ENCODE measurements around the gene TAS2R1. TPM values are rescaled to one million over a fixed set of nuclear protein-coding genes. Genes with fewer than 3 reads are reported as not detected.
"Not testable (repeated sequence)": the region's sequence is repeated elsewhere in the genome, so short reads cannot be mapped to it uniquely, and the experiment has no call there.

Gene TAS2R1
- total RNA-seq, 1 donor from 2014 or later: not detected

DNA sequence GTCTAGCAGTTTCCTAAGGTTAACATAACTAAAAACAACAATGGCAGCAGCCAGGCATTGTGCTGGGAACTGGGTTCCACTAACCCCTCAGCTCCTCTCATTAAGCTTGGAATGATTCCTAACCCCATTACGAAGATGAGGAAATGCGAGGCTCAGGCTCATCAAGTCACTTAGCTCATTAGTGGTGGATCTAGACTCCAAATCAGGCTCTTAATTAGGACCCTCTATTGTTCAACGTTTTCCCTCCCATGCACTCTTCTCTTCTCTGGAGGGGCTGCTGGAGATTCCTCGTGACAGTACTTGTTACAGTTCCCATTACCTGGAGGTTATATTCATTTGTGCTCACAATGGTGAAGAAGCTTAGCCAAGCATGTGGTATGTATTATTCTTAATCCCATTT is 6.5 kb downstream of the TAS2R1 start:
- ATAC-seq (no peak), DNase-seq (ENCODE audit: low spot score) (no peak)

DNA sequence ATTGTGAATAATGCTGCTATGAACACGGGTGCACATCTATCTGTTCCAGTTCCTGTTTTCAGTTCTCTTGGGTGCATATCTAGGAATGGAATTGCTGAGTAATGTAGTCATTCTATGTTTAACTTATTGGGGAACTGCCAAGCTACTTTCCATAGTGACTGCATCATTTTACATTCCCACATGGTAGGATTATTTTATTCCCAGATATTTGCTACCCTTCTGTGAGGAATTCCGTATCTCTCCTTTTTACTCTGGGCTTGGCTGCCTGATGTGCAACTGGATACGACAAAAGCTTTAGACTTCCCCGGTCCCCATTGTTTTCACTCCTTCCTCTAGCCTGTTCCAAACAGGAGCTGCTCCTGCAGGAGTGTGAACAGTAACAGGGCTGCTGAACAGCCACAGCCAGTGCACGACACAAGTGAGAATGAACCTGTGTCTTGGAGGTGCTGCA is 7.2 kb downstream of the TAS2R1 start:
- DNase-seq (ENCODE audit: low spot score) (no peak), ATAC-seq (no peak)

GRCh38 chr5:9621379-9621903 is 8.7 kb downstream of the TAS2R1 start:
- DNase-seq (ENCODE audit: low spot score) (no peak), ATAC-seq (no peak)

- DNase-seq (ENCODE audit: low spot score) (no peak), ATAC-seq (no peak)
Measured at GRCh38 chr5:9619331-9620092, 10.6 kb downstream of the TAS2R1 start.

GRCh38 chr5:9617739-9618504 is 12.2 kb downstream of the TAS2R1 start:
- ATAC-seq: peak; percentile 56
- DNase-seq (ENCODE audit: low spot score): no peak

- DNase-seq (ENCODE audit: low spot score) (no peak), ATAC-seq (no peak)
Measured at GRCh38 chr5:9617221-9617620, 12.9 kb downstream of the TAS2R1 start.

DNA sequence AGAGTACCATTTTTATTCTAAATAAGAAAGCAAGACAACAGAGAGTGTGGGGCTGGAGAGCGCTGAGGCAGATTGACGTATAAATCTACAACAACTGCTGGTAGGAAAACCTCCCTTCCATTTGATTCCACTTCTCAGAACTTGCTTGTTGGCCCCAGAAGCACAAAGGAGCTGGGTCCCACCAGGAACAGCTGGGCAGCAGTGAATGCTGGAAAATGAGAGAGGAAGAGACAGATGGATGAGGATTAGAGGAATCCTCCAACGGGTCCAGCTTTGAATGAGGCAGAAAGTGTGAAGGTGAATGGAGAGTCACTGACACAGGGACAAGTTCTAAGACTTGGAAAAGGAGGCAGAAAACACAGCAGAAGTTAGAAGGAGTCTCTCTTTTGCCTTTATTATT is 14.8 kb downstream of the TAS2R1 start:
- ATAC-seq (no peak), DNase-seq (ENCODE audit: low spot score) (no peak)

- no peak for ATAC-seq
- no peak for DNase-seq (ENCODE audit: low spot score)
Measured at GRCh38 chr5:9613360-9613759, 16.8 kb downstream of the TAS2R1 start.

DNA sequence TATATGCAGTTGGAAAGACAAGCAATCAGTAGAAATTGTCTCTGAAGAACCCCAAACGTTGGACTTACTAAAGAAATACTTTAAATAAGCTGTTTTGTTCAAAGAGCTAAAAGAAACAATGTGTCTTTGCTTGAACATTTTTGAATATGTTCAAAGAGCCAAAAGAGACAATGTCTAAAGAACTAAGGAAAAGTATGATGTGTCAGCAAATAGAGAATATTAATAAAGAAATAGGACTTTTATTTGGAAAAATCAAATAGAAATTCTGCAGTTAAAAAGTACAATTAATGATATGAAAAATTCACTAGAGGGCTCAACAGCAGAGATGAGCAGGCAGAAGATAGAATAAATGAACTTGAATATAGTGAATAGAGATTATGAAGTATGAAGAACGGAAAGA is 19.2 kb downstream of the TAS2R1 start:
- no peak for DNase-seq (ENCODE audit: low spot score)
- ATAC-seq: no peak

DNA sequence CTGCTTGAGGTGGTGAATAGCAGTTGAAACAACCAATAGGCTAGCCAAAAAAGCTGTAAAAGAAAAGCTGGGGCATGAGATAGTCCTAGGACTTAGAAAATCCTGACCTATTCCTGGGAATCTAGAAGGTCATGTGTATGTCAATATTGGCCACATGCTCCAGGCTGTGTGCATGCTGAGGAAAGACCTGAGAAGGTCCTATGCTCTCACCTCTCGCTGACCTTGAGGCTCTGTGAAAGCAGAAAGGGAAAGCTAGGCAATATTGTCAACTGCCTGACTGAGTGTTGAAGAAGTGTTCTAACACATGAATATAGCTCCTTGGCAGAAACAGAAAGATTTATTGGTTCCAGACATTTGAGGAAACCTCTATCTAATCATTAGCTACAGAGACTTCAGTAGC is 19.8 kb downstream of the TAS2R1 start:
- DNase-seq (ENCODE audit: low spot score): no peak

GRCh38 chr5:9608093-9608492 is 22.1 kb downstream of the TAS2R1 start:
- ATAC-seq: no peak

More for the DNA sequence above, 19.8 kb downstream of the TAS2R1 start:
- ATAC-seq: no peak

GRCh38 chr5:9605041-9605838 is 24.9 kb downstream of the TAS2R1 start:
- ATAC-seq (peak; percentile 91), DNase-seq (ENCODE audit: low spot score) (no peak)

More at GRCh38 chr5:9608093-9608492, 22.1 kb downstream of the TAS2R1 start:
- no peak for DNase-seq (ENCODE audit: low spot score)

GRCh38 chr5:9604416-9604815 is 25.7 kb downstream of the TAS2R1 start:
- DNase-seq (ENCODE audit: low spot score) (no peak), ATAC-seq (no peak)

DNA sequence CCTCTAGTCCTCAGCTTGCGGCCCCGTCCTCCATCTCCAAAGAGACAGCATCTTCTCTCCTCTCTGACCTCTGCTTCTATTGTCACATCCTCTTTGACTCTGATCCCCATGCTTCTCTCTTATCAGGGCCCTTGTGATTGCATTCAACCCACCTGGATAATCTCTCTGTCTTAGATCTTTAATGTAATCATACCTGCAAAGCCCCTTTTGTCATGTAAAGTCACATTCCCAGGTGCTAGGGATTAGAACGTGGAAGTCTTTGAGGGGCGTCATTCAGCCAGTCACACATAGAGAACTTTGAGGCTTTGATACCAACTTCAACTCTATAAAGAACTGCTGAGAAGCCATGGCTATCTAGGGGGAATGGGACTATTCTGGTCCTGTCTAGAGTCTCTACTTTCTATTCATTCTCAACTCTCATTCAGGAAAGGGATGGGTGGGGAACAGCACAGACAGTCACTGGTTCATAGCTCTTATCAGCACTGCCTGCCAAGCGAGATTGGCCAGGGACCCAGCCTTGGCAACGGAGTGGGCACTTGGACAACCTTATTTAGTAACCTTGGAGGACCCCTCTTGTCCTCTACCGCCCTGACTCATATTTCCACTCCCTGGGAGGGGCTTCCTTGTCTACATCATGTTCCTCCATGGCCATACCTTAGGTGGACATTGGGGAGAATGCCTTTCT is 29.0 kb downstream of the TAS2R1 start:
- ATAC-seq (no peak), DNase-seq (ENCODE audit: low spot score) (no peak)

- no peak for ATAC-seq
- no peak for DNase-seq (ENCODE audit: low spot score)
Measured at GRCh38 chr5:9599391-9599790, 30.8 kb downstream of the TAS2R1 start.

GRCh38 chr5:9598329-9598728 is 31.8 kb downstream of the TAS2R1 start:
- not testable (repeated sequence) for ATAC-seq

GRCh38 chr5:9597322-9597721 is 32.8 kb downstream of the TAS2R1 start:
- ATAC-seq: not testable (repeated sequence)

More at GRCh38 chr5:9598329-9598728, 31.8 kb downstream of the TAS2R1 start:
- not testable (repeated sequence) for DNase-seq (ENCODE audit: low spot score)

DNA sequence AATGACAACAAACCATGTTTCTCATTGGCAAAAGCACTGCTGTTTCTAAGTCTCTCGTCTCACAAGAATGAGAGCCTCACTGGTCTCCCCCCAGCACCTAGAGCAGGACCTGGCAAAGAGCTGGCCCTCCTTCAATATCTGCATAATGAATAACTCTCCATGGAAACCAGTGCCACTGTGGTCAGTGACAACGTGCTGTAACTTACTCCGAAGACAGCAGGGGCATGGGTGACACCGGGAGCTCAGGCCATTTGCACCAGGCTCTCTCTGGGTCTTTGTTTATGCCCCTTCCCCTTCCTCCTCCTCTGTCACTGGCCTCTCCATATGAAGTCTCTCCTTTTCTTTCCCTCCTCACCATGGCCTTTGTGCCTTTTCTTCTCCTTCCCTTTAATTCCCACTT is 33.3 kb downstream of the TAS2R1 start:
- ATAC-seq: no peak
- DNase-seq (ENCODE audit: low spot score): no peak

More at GRCh38 chr5:9597322-9597721, 32.8 kb downstream of the TAS2R1 start:
- DNase-seq (ENCODE audit: low spot score): not testable (repeated sequence)

GRCh38 chr5:9596171-9596780 is 33.9 kb downstream of the TAS2R1 start:
- DNase-seq (ENCODE audit: low spot score) (no peak), ATAC-seq (no peak)

- ATAC-seq (no peak), DNase-seq (ENCODE audit: low spot score) (no peak)
Measured at GRCh38 chr5:9594913-9595312, 35.2 kb downstream of the TAS2R1 start.

Measured in left lobe of liver (tissue), 2 donors.